UCSD-AML1 (cell line): ENCODE data around the gene ANO2.

Experiments
- DNase-seq: peaks from one replicate; lab custom pipeline; 2025; ENCODE audit not compliant: unreplicated experiment; lab: John Stamatoyannopoulos, UW

Gene ANO2

DNA sequence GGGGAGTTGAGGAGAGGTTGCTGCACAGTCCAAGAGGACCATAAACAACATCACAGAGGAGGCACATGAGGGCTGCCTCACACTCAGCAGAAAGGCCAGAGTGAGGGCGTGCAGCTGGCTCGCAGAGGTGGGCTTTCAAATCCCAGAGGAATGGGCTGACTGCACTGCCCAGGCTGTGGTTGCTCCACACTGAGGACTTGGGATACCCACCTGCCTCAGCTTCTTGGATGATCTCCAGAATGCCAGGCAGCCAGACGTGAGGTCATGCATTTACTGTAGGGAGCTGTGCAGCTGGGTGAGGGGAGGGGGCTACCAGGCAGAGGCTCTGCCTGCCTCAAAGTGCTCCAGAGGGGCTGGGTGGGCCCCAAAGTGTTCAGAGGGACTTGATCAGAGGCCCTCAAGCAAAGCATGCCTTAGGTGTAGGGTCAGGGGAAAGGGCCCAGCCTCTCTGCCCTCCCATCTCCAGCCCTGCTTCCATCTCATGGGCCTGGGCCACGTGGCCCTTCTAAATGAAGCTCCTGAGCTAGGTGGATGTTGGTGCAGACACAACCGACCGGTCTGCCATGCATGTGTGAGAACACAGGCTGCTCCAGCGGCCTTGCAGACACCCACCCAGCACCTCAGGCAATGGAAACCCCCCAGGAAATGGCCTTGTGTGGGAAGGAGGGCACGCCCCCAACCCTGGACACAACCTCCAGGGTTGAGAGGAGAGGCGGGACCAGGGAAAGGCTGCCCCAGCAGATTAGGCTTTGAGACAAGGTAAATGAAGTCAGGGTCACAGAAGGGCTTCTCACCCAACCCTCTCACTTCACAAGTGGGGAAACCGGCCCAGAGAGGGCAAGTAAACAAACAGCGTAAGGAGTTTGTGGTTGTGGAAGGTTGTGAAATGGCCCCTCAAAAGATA lies 422.4 kb downstream of the ANO2 start:
- no peak for DNase-seq

DNA sequence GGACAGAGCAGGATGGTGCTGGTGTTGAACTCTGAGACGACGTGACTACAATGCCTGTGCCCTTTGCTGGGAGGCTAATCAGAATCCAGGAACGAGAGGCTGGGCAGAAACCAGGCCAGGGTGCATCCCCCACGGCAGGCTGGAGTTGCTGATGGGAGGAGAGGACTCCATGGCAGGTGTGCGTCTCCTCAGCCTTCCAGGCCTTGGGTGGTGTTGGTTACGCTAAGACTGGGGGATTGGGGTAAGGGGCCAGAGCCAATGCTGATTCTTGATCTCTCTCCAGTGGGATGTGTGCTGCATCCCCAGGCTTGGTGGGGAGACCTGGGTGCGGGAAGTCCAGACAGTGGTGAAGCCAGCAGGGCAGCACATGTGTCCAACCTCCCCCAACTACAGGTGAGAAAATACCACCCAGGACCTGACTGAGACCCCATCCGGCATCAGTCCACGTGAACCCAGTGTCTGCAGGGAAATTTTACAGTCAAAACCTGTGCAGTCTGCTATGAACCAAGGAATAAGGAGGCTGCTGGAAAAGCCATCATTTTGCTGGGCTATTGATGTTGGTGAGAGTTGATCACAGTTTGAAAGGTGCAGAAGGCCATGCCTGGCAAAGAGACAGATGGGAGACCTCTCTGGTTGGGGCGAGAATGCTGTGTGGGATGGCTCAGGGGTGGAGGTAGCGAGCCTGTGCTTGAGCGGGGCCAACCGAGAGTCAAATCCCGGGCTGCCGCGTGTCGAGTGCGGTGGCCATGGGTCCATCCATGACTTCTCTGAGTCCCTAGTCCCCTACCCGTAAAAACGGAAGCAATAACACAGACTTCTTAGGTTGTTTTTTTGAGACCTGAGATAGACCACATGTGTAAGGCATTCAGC lies 423.4 kb downstream of the ANO2 start:
- DNase-seq, result no peak

DNA sequence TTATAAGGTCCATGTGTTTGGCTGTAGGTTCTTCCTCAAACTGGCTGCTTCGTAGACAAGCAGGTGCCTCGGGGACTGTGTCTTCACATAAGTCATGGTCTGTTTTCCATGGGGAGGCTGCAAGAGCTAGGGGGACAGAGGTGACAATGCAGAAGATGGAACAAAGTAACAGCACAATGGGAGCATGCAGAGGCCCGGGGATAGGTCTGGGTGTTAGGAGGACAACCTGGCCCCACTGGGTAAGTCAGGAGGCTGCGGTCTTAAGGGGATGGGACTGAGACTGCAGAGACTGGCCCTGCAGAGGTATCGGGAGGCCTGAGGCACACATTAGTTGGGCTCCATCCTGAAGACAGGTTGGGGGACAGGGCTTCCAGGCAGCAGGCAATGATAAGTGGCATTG lies 424.2 kb downstream of the ANO2 start:
- no peak for DNase-seq

DNA sequence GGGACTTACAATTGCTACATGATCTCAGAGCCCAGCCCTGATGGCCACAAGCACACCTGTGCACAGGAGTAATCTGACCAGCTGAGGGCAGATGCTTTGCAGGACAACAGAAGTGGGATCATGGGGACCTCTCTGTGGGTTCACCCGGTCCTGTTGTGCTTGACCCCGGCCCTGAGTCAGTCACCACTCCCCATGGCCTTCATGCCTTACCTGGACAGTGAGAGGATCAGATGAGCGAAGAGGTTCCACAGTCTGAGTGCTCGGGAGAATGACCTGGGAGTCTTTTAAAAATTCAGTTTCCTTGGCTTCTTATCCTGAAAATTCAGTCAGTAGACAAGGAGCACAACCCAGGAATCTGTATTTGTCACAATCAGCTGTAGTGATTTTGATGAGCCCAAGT lies 425.0 kb downstream of the ANO2 start:
- no peak for DNase-seq

DNA sequence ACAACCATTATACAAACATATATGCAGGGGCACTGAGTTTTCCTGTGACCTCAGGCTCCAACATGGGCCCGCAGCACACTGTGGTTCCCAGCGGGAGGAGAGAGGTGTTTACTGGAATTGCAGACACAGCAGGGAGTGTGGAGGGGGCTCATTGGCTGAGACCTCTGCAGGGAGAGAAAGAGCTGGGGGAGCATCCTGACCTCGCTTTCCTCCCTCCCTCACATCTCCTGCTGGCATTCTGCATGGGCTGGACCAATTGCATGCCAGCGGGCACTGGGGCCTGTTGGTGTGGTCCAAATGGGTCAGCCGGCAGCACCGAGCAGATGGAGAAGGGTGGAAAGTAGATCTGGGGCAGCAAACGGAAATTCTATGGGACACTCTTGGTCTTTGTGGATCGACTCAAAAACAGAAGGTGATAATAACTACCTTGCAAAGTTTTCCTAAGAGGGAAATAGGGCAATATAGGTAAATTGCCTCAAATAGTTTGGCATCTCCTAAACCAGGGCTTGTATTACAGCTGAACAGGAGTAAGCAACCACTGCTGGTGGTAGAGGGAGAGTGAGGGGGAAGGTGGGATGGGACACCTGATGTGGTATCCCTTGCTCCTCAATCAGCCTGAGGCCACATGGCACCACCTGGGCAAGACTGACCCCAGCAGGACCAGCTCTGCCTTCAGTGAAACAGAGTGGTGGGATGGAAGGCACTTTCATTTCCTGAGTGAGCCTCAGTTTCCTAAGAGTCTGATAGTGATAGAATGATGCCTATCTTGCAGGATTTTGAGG lies 426.3 kb downstream of the ANO2 start:
- DNase-seq, result no peak

DNA sequence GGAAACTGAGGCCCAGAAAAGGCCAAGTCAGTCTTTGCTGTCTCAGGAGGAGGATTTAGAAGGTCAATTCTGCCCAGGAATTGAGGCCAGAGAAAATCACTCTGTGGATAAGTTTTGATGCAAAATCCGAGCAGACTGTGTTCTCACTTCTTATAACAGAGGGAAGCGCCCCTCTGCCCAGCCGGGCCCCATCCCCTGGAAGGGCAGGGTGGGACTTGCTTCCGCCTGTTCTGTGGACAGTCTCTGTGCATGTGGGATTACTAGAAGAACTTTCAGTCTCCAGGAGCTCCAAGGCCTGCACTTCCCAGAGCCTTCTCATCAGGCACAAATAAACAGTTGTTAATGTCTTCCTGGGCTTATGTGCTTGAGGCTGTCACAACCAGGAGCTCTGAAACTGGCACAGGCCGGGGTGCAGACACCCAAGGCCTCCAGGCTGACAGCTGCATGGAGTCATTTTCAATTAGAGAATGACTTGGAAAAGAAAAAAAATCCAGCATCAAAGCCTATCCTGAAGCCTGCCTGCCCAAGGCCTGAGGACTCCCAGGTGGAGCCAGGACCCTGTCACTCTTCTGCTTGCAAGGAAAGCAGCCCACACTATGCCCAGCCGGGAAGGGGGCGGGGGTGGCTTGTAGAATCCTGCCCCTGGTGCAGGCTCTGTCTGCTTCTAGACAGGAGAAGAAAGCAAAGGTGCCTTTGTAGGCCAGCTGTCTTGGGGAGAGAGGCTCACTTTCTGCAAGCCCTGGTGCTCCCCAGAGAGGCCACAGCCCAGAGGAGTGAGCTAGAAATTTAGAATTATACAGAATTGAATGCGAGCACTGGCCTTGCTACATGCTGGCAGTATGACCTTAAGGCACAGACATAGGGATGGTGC lies 428.5 kb downstream of the ANO2 start:
- DNase-seq, result no peak

DNA sequence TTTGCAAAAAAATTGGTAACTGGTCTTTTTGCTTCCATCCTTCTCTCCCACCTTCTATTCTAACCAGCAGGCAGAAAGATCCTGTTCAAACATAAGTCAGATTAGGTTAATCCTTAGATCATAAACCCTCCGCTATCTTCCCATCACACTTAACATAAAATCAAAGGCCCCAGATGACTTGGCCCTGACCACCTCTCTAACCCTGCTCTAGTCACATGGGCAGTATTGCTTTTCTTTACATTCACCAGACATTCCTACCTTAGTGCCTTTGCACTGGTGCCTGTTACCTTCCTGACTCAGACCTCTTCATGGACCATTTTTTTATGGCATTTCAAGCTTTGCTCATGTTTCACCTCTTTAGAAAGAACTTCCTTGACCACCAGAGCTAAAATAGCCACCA lies 429.6 kb downstream of the ANO2 start:
- DNase-seq, result no peak

DNA sequence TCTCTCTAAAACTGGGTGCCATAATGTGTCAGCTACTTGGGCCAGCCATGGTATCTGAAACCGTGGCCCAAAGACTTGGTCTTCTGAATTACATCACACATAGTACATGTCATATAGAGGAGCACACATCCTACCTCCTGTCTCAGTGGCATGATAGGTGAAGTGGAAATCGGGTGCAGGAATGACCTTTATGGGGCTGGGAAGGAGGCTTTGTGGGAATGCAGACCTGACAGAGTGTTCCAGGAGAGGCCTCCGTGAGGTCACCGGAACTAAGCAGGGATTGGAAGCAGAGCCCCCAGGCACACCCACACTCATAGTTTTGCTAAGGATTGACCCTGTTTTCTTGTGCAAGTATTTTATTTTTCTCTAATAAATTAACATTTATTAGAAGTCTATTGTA lies 430.5 kb downstream of the ANO2 start:
- no peak for DNase-seq

DNA sequence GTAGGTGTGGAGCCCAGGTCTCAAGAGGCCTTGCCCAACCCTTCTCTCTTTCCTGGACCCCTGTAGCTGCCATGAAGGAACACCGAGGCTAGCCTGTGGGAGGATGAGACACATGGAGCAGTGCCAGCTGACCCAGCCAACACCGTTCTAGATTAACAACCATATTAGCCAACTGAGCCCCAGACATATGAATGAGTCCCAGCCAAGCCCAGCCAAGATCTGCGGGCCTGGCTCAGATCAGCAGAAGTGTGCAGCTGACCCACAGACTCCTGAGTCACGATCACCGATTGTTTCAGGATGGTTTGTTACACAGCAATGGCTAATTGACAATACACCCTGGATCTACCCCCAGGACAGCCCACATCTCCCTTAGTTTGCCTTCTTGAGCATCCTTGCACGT lies 431.0 kb downstream of the ANO2 start:
- DNase-seq, result no peak

DNA sequence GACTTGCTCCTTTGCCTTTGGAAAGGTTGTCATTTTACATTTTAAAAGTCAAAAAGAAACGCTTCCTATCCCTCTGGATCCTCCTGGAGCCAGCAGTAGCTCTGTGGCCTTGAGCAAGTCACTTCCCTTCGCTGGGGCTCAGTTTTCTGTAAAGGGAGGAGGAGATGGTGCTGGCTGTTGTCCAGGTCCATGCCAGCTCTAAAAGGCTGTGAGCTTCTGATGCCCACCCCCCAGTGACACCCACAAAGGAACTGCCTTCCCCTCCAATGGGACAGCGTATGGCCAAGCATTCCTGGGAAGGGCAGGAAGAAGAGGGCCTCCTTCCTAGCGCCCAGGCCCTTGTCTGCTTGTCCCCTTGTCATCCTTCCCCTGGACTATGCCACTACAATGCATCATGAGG lies 431.7 kb downstream of the ANO2 start:
- no peak for DNase-seq
